ENCODE measurements around the gene GAGE12D. TPM values are rescaled to one million over a fixed set of nuclear protein-coding genes. Genes with fewer than 3 reads are reported as not detected.
A peak's percentile ranks its signal among the peaks of the same experiment; 100 is the strongest.
"Not testable (repeated sequence)": the region's sequence is repeated elsewhere in the genome, so short reads cannot be mapped to it uniquely, and the experiment has no call there.

Gene GAGE12D
- total RNA-seq, result not detected

- no CpG with 5 or more reads among the region's 16 CpGs for WGBS
- H3K36me3 ChIP-seq; H3K4me1 ChIP-seq; DNase-seq (ENCODE audit: low spot score in 2 of 2); H3K27me3 ChIP-seq; H3K27ac ChIP-seq; H3K9me3 ChIP-seq; H3K4me3 ChIP-seq: not testable (repeated sequence)
Observed at GRCh38 chrX:49541433-49541832, at the start of gene GAGE12D. GAGE12D (plus strand) TSS chrX:49541733; CDS start chrX:49542888, 1,155 bp downstream.

GRCh38 chrX:49531877-49532276 lies 9.7 kb upstream of the GAGE12D start, which contains the start of gene GAGE12C:
GAGE12C (plus strand) TSS chrX:49532177; CDS start chrX:49533332, 1,155 bp downstream.
- no CpG with 5 or more reads among the region's 16 CpGs for WGBS
- H3K4me3 ChIP-seq; H3K9me3 ChIP-seq; DNase-seq (ENCODE audit: low spot score in 2 of 2); H3K27me3 ChIP-seq; H3K36me3 ChIP-seq; H3K27ac ChIP-seq; H3K4me1 ChIP-seq: not testable (repeated sequence)

GRCh38 chrX:49550989-49551388 lies 9.5 kb downstream of the GAGE12D start, which contains the start of gene GAGE12E:
GAGE12E (plus strand) TSS chrX:49551289; CDS start chrX:49552444, 1,155 bp downstream.
- not testable (repeated sequence) for H3K9me3 ChIP-seq; H3K4me3 ChIP-seq; H3K27ac ChIP-seq; DNase-seq (ENCODE audit: low spot score in 2 of 2); H3K27me3 ChIP-seq; H3K4me1 ChIP-seq; H3K36me3 ChIP-seq
- no CpG with 5 or more reads among the region's 16 CpGs for WGBS

- H3K4me3 ChIP-seq; H3K9me3 ChIP-seq; DNase-seq (ENCODE audit: low spot score in 2 of 2); H3K36me3 ChIP-seq; H3K4me1 ChIP-seq; H3K27ac ChIP-seq; H3K27me3 ChIP-seq: not testable (repeated sequence)
- WGBS, result no CpG with 5 or more reads among the region's 16 CpGs
Observed at GRCh38 chrX:49560542-49560941, 19.0 kb downstream of the GAGE12D start, which contains the start of gene GAGE12F. GAGE12F (plus strand) TSS chrX:49560842; CDS start chrX:49561997, 1,155 bp downstream.

- WGBS, result no CpG with 5 or more reads among the region's 11 CpGs
- H3K27ac ChIP-seq, H3K36me3 ChIP-seq, H3K4me1 ChIP-seq, H3K9me3 ChIP-seq, H3K4me3 ChIP-seq, H3K27me3 ChIP-seq: not testable (repeated sequence)
- DNase-seq (ENCODE audit: low spot score in 2 of 2), result peak in 1 of 2 donors; percentile 31
Observed at GRCh38 chrX:49568728-49569127, 27.2 kb downstream of the GAGE12D start.

- H3K36me3 ChIP-seq, H3K27me3 ChIP-seq, H3K9me3 ChIP-seq, H3K27ac ChIP-seq, H3K4me1 ChIP-seq, H3K4me3 ChIP-seq: not testable (repeated sequence)
- WGBS, result 96% methylated on average over 10 of the region's 13 CpGs
- DNase-seq (ENCODE audit: low spot score in 2 of 2), result peak in 1 of 2 donors; percentile 20
Observed at GRCh38 chrX:49569152-49569551, 27.6 kb downstream of the GAGE12D start.

- H3K4me1 ChIP-seq, H3K9me3 ChIP-seq: not testable (repeated sequence)
- WGBS, result no CpG with 5 or more reads among the region's 16 CpGs
Observed at GRCh38 chrX:49570100-49570499, 28.6 kb downstream of the GAGE12D start, which contains the start of gene GAGE12G. GAGE12G (plus strand) TSS chrX:49570400; CDS start chrX:49571555, 1,155 bp downstream.

GRCh38 chrX:49579649-49580048 lies 38.1 kb downstream of the GAGE12D start, which contains the start of gene GAGE12H:
GAGE12H (plus strand) TSS chrX:49579949; CDS start chrX:49581104, 1,155 bp downstream.
- not testable (repeated sequence) for H3K27ac ChIP-seq; H3K36me3 ChIP-seq; H3K9me3 ChIP-seq; DNase-seq (ENCODE audit: low spot score in 2 of 2); H3K27me3 ChIP-seq; H3K4me3 ChIP-seq; H3K4me1 ChIP-seq
- WGBS, result no CpG with 5 or more reads among the region's 16 CpGs

More at GRCh38 chrX:49570100-49570499, 28.6 kb downstream of the GAGE12D start, which contains the start of gene GAGE12G:
- H3K27ac ChIP-seq; DNase-seq (ENCODE audit: low spot score in 2 of 2); H3K4me3 ChIP-seq; H3K36me3 ChIP-seq; H3K27me3 ChIP-seq: not testable (repeated sequence)

- H3K4me1 ChIP-seq, H3K27me3 ChIP-seq: not testable (repeated sequence)
- no CpG with 5 or more reads among the region's 16 CpGs for WGBS
Observed at GRCh38 chrX:49589196-49589595, 47.7 kb downstream of the GAGE12D start, which contains the start of gene GAGE2A. GAGE2A (plus strand) TSS chrX:49589496; CDS start chrX:49590651, 1,155 bp downstream.

GRCh38 chrX:49589769-49590478 lies 48.4 kb downstream of the GAGE12D start:
- 95% methylated on average over 34 of the region's 37 CpGs for WGBS
- not testable (repeated sequence) for H3K4me1 ChIP-seq, H3K36me3 ChIP-seq, H3K27me3 ChIP-seq, H3K4me3 ChIP-seq, H3K27ac ChIP-seq, H3K9me3 ChIP-seq
- peak in 1 of 2 donors; percentile 81 for DNase-seq (ENCODE audit: low spot score in 2 of 2)

More at GRCh38 chrX:49589196-49589595, 47.7 kb downstream of the GAGE12D start, which contains the start of gene GAGE2A:
- H3K9me3 ChIP-seq; H3K4me3 ChIP-seq; H3K36me3 ChIP-seq; H3K27ac ChIP-seq; DNase-seq (ENCODE audit: low spot score in 2 of 2): not testable (repeated sequence)

- not testable (repeated sequence) for H3K4me3 ChIP-seq
Observed at GRCh38 chrX:49590488-49590887, 49.0 kb downstream of the GAGE12D start.

More at GRCh38 chrX:49590488-49590887, 49.0 kb downstream of the GAGE12D start:
- H3K9me3 ChIP-seq; H3K36me3 ChIP-seq; H3K27me3 ChIP-seq; H3K27ac ChIP-seq; DNase-seq (ENCODE audit: low spot score in 2 of 2); H3K4me1 ChIP-seq: not testable (repeated sequence)
- WGBS, result 89% methylated on average over 15 of the region's 17 CpGs
